Measurements from ENCODE around the gene TNKS1BP1. TPM values are rescaled to one million over a fixed set of nuclear protein-coding genes. Genes with fewer than 3 reads are reported as not detected.

TNKS1BP1 gene
- total and polyA plus RNA-seq, 2 of the 8 experiments (the other 6 are each of a cell fraction or from before 2014, with no cell fraction given): 50.0 to 122 TPM

- H3K27me3 ChIP-seq (replicated peaks in 1 of 4; ENCODE audit: control insufficient read depth in 3 of 4, extremely low read depth in 1 of 4, insufficient read depth in 3 of 4, low read length in 3 of 4): no peaks in the 10 kb centered on the region
- H2BK5ac ChIP-seq (ENCODE audit: low read depth, low read length): no peak overlapping the region
- no peak overlapping the region for H2BK15ac ChIP-seq (ENCODE audit: low read length)
- H2BK120ac ChIP-seq (replicated peaks; ENCODE audit: low read depth, low read length): no peak overlapping the region
- H3K14ac ChIP-seq (ENCODE audit: insufficient read length): no peak overlapping the region
- peaks cover 2 to 7% of the 10 kb centered on the region in 2 experiments for H4K20me1 ChIP-seq (replicated peaks in 1 of 2; ENCODE audit: control insufficient read depth in 1 of 2, insufficient read depth in 2 of 2, low read length in 2 of 2)
- no peak overlapping the region for H2AFZ ChIP-seq (ENCODE audit: low read length)
- H3K4me2 ChIP-seq (ENCODE audit: insufficient read depth in 1 of 2, low read depth in 2 of 2, low read length in 2 of 2): no peak overlapping the region
- H3K36me3 ChIP-seq (ENCODE audit: control insufficient read depth in 2 of 4, insufficient read depth in 4 of 4, low read length in 3 of 4): peaks cover 55 to 90% (median 76%) of the 10 kb centered on the region in 4 experiments
- no peak overlapping the region for H4K8ac ChIP-seq (ENCODE audit: extremely low read depth, insufficient read depth, low read length)
- no peak overlapping the region for H3K4me3 ChIP-seq (ENCODE audit: extremely low read depth in 1 of 4, insufficient read depth in 2 of 4, low read depth in 3 of 4, low read length in 4 of 4)
- CTCF ChIA-PET (ENCODE audit: partially characterized antibody): interaction anchor here (0.5 to 1.2 kb wide), 4 partner anchors 10 to 194 kb away, joined by 3 read pairs; no protein-coding TSS in a partner anchor
- no peak overlapping the region for H3K27ac ChIP-seq (ENCODE audit: low read depth, low read length)
- no peak for DNase-seq (ENCODE audit: low read depth in 1 of 2, low spot score in 2 of 2)
- peaks cover 12 to 26% of the 10 kb centered on the region in 2 experiments for H3K79me2 ChIP-seq (ENCODE audit: control insufficient read depth in 1 of 2, insufficient read depth in 2 of 2, low read length in 2 of 2)
- H3K23ac ChIP-seq (ENCODE audit: insufficient read length): no peak overlapping the region
- H3K23me2 ChIP-seq (ENCODE audit: low read depth, low read length): peaks cover 6% of the 10 kb centered on the region
- no peak overlapping the region for H4K91ac ChIP-seq (replicated peaks; ENCODE audit: insufficient read length, low read length)
- POLR2A ChIA-PET (ENCODE audit: partially characterized antibody): interaction anchor here (1.1 to 45.7 kb wide), 3 partner anchors 22 to 159 kb away, joined by 3 to 1279 read pairs (median 4); partner anchors contain the start of gene TNKS1BP1
- H3K4me1 ChIP-seq (replicated peaks in 1 of 4; ENCODE audit: control insufficient read depth in 3 of 4, insufficient read depth in 4 of 4, low read length in 3 of 4): peaks cover 6 to 10% (median 8%) of the 10 kb centered on the region in 4 experiments
- no peak overlapping the region for H2BK12ac ChIP-seq (ENCODE audit: low read depth, low read length)
- no peak overlapping the region for H4K5ac ChIP-seq (ENCODE audit: insufficient read length, low read depth, low read length)
- FAIRE-seq: no peak
- H3K4ac ChIP-seq (replicated peaks; ENCODE audit: insufficient read length, low read depth, low read length): no peak overlapping the region
- H3K18ac ChIP-seq (ENCODE audit: extremely low read depth, low read length): no peak overlapping the region
- TF ChIP-seq BRCA1 (IDR thresholded peaks at IDR 0.05; ENCODE audit: low read depth, low read length) (no peak), CTBP2 (IDR thresholded peaks at IDR 0.05; ENCODE audit: borderline replicate concordance, insufficient read depth, insufficient read length, low read length) (no peak), SIX5 (IDR thresholded peaks at IDR 0.05; ENCODE audit: low read depth, low read length) (no peak), SRF (IDR thresholded peaks at IDR 0.05; ENCODE audit: low read depth, low read length) (no peak), YY1 (IDR thresholded peaks at IDR 0.05; ENCODE audit: low read depth, low read length) (no peak), EGR1 (IDR thresholded peaks at IDR 0.05; ENCODE audit: borderline replicate concordance, low read depth, low read length) (no peak), ATF2 (IDR thresholded peaks at IDR 0.05; ENCODE audit: low read length) (no peak)
- no peak overlapping the region for H3K56ac ChIP-seq (replicated peaks; ENCODE audit: insufficient read length, low read depth, low read length)
- H2BK20ac ChIP-seq (ENCODE audit: low read length): no peak overlapping the region
- no peaks in the 10 kb centered on the region for H3K9me3 ChIP-seq (ENCODE audit: insufficient read depth in 2 of 2, low read depth in 1 of 2, low read length in 1 of 2)
- 91% methylated on average over 9 of the region's 9 CpGs; no CpG with 5 or more reads in 1 of the 2 experiments for WGBS, 2 experiments (ENCODE audit: extremely low coverage in 1 of 2, insufficient coverage in 1 of 2, insufficient read length in 1 of 2, insufficient replicate concordance in 2 of 2, low coverage in 1 of 2, low lambda C conversion rate in 2 of 2, missing lambda C conversion rate in 1 of 2)
- no peak overlapping the region for H3K9ac ChIP-seq (replicated peaks in 1 of 4; ENCODE audit: extremely low read depth in 1 of 4, low read depth in 3 of 4, low read length in 3 of 4)
- H2AK5ac ChIP-seq (ENCODE audit: low read depth, low read length): no peak overlapping the region
- peaks cover 5% of the 10 kb centered on the region for H3K79me1 ChIP-seq (ENCODE audit: low read depth, low read length)
Observed at GRCh38 chr11:57330029-57330428, 5.3 kb upstream of the TNKS1BP1 start.
